Activated naive CD8-positive, alpha-beta T cell (primary cell): Measurements from ENCODE around the gene WBP4.
"Not testable (repeated sequence)": the region's sequence is repeated elsewhere in the genome, so short reads cannot be mapped to it uniquely, and the experiment has no call there.

Experiments used
- H3K27ac Mint-ChIP-seq: one replicate; pipeline ENCODE4 v1.8.0; 2021; ENCODE audit warnings: mixed read lengths
- H3K27me3 Mint-ChIP-seq: one replicate; pipeline ENCODE4 v1.8.0; 2021; ENCODE audit warnings: mixed read lengths
- H3K36me3 Mint-ChIP-seq: one replicate; pipeline ENCODE4 v1.8.0; 2021; ENCODE audit warnings: mixed read lengths
- H3K4me1 Mint-ChIP-seq: one replicate; pipeline ENCODE4 v1.8.0; 2021; ENCODE audit warnings: low read depth, mixed read lengths
- H3K4me3 Mint-ChIP-seq: one replicate; pipeline ENCODE4 v1.8.0; 2021; ENCODE audit warnings: mild to moderate bottlenecking, mixed read lengths
- H3K9me3 Mint-ChIP-seq: one replicate; pipeline ENCODE4 v1.8.0; 2021; ENCODE audit warnings: low read depth, mixed read lengths

The WBP4 gene

GRCh38 chr13:41034382-41034781 lies 26.9 kb upstream of the WBP4 start:
- Mint-ChIP-seq H3K36me3 (peaks cover 6% of the 10 kb centered on the region), H3K4me1 (peaks cover 24% of the 10 kb centered on the region), H3K4me3 (no peak overlapping the region), H3K27me3 (no peaks in the 10 kb centered on the region), H3K9me3 (no peaks in the 10 kb centered on the region), H3K27ac (no peak overlapping the region)

- Mint-ChIP-seq H3K4me3 (no peak overlapping the region), H3K27me3 (no peaks in the 10 kb centered on the region), H3K36me3 (peaks cover 6% of the 10 kb centered on the region), H3K4me1 (peaks cover 26% of the 10 kb centered on the region), H3K9me3 (no peaks in the 10 kb centered on the region), H3K27ac (no peak overlapping the region)
Measured at GRCh38 chr13:41034881-41035280, 26.4 kb upstream of the WBP4 start.

- not testable (repeated sequence) for H3K27ac Mint-ChIP-seq, H3K27me3 Mint-ChIP-seq, H3K9me3 Mint-ChIP-seq, H3K36me3 Mint-ChIP-seq, H3K4me3 Mint-ChIP-seq
- H3K4me1 Mint-ChIP-seq: peaks cover 32% of the 10 kb centered on the region
Measured at GRCh38 chr13:41036557-41036956, 24.8 kb upstream of the WBP4 start.

GRCh38 chr13:41039746-41040145 lies 21.6 kb upstream of the WBP4 start:
- Mint-ChIP-seq H3K9me3 (no peaks in the 10 kb centered on the region), H3K4me1 (peaks cover 27% of the 10 kb centered on the region), H3K36me3 (peaks cover 2% of the 10 kb centered on the region), H3K4me3 (no peak overlapping the region), H3K27ac (no peak overlapping the region), H3K27me3 (no peaks in the 10 kb centered on the region)

- H3K9me3 Mint-ChIP-seq: no peaks in the 10 kb centered on the region
- no peak overlapping the region for H3K4me3 Mint-ChIP-seq
- peaks cover 20% of the 10 kb centered on the region for H3K4me1 Mint-ChIP-seq
- no peaks in the 10 kb centered on the region for H3K27me3 Mint-ChIP-seq
- H3K27ac Mint-ChIP-seq: peak overlapping the region; percentile 18
- H3K36me3 Mint-ChIP-seq: peaks cover 3% of the 10 kb centered on the region
Measured at GRCh38 chr13:41040584-41041334, 20.6 kb upstream of the WBP4 start.

- not testable (repeated sequence) for H3K27me3 Mint-ChIP-seq, H3K36me3 Mint-ChIP-seq, H3K9me3 Mint-ChIP-seq, H3K27ac Mint-ChIP-seq, H3K4me3 Mint-ChIP-seq
- H3K4me1 Mint-ChIP-seq: peaks cover 19% of the 10 kb centered on the region
Measured at GRCh38 chr13:41042419-41042818, 18.9 kb upstream of the WBP4 start.

- H3K4me3 Mint-ChIP-seq: no peak overlapping the region
Measured at GRCh38 chr13:41048640-41049039, 12.7 kb upstream of the WBP4 start.

GRCh38 chr13:41049480-41050440 lies 11.5 kb upstream of the WBP4 start:
- Mint-ChIP-seq H3K36me3 (peaks cover 10% of the 10 kb centered on the region), H3K4me3 (no peak overlapping the region), H3K4me1 (peaks cover 33% of the 10 kb centered on the region), H3K27ac (peak overlapping the region; percentile 25), H3K9me3 (no peaks in the 10 kb centered on the region), H3K27me3 (no peaks in the 10 kb centered on the region)

More at GRCh38 chr13:41048640-41049039, 12.7 kb upstream of the WBP4 start:
- Mint-ChIP-seq H3K36me3 (peaks cover 10% of the 10 kb centered on the region), H3K27ac (no peak overlapping the region), H3K27me3 (no peaks in the 10 kb centered on the region), H3K9me3 (no peaks in the 10 kb centered on the region), H3K4me1 (peaks cover 22% of the 10 kb centered on the region)

- no peak overlapping the region for H3K4me3 Mint-ChIP-seq
- H3K36me3 Mint-ChIP-seq: peaks cover 8% of the 10 kb centered on the region
- peaks cover 52% of the 10 kb centered on the region for H3K4me1 Mint-ChIP-seq
- H3K9me3 Mint-ChIP-seq: no peaks in the 10 kb centered on the region
- no peaks in the 10 kb centered on the region for H3K27me3 Mint-ChIP-seq
- H3K27ac Mint-ChIP-seq: no peak overlapping the region
Measured at GRCh38 chr13:41052441-41052840, 8.9 kb upstream of the WBP4 start.

GRCh38 chr13:41053384-41053826 lies 7.9 kb upstream of the WBP4 start:
- Mint-ChIP-seq H3K4me1 (peaks cover 61% of the 10 kb centered on the region), H3K4me3 (no peak overlapping the region), H3K36me3 (peaks cover 11% of the 10 kb centered on the region), H3K9me3 (no peaks in the 10 kb centered on the region), H3K27ac (no peak overlapping the region), H3K27me3 (no peaks in the 10 kb centered on the region)

GRCh38 chr13:41054212-41054877 lies 7.0 kb upstream of the WBP4 start:
- Mint-ChIP-seq H3K27me3 (no peaks in the 10 kb centered on the region), H3K27ac (no peak overlapping the region), H3K4me1 (peaks cover 66% of the 10 kb centered on the region), H3K36me3 (peaks cover 10% of the 10 kb centered on the region), H3K4me3 (peak overlapping the region; percentile 17), H3K9me3 (no peaks in the 10 kb centered on the region)

- Mint-ChIP-seq H3K27ac (peak overlapping the region; percentile 1), H3K4me3 (no peak overlapping the region)
Measured at GRCh38 chr13:41054919-41055619, 6.2 kb upstream of the WBP4 start.

GRCh38 chr13:41056194-41056593 lies 5.1 kb upstream of the WBP4 start:
- no peaks in the 10 kb centered on the region for H3K9me3 Mint-ChIP-seq
- no peaks in the 10 kb centered on the region for H3K27me3 Mint-ChIP-seq
- no peak overlapping the region for H3K4me3 Mint-ChIP-seq
- peak overlapping the region; percentile 4 for H3K27ac Mint-ChIP-seq
- H3K4me1 Mint-ChIP-seq: peaks cover 59% of the 10 kb centered on the region
- peaks cover 6% of the 10 kb centered on the region for H3K36me3 Mint-ChIP-seq

More at GRCh38 chr13:41054919-41055619, 6.2 kb upstream of the WBP4 start:
- H3K36me3 Mint-ChIP-seq: peaks cover 7% of the 10 kb centered on the region
- peaks cover 64% of the 10 kb centered on the region for H3K4me1 Mint-ChIP-seq
- no peaks in the 10 kb centered on the region for H3K27me3 Mint-ChIP-seq
- no peaks in the 10 kb centered on the region for H3K9me3 Mint-ChIP-seq
